ENCODE results near the gene FDCSP.

DNA sequence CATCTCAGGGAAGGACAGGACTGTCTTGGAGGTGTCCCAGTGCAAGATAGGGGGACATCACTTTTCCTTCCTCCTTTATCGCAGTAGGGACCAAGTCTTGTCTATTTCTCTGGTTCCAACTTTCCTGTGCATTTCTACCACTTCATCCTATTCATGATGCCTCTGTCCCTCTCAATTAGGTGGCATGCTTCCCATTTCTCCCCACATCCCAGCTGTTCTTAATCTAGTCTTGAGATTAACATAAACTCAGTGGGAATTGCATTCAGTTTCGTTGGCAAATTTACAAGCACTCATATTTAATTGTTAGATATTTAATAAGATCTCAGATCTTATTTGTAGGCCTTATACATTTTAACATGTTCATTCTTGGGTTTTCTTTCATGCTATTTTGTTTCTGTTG, 46.1 kb upstream of the FDCSP start:
- TF ChIP-seq, protein P1, sequence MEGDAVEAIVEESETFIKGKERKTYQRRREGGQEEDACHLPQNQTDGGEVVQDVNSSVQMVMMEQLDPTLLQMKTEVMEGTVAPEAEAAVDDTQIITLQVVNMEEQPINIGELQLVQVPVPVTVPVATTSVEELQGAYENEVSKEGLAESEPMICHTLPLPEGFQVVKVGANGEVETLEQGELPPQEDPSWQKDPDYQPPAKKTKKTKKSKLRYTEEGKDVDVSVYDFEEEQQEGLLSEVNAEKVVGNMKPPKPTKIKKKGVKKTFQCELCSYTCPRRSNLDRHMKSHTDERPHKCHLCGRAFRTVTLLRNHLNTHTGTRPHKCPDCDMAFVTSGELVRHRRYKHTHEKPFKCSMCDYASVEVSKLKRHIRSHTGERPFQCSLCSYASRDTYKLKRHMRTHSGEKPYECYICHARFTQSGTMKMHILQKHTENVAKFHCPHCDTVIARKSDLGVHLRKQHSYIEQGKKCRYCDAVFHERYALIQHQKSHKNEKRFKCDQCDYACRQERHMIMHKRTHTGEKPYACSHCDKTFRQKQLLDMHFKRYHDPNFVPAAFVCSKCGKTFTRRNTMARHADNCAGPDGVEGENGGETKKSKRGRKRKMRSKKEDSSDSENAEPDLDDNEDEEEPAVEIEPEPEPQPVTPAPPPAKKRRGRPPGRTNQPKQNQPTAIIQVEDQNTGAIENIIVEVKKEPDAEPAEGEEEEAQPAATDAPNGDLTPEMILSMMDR (IDR thresholded peaks at IDR 0.05), result no peak
- no peak for TF ChIP-seq EZH2 (IDR thresholded peaks at IDR 0.05; ENCODE audit: borderline replicate concordance, insufficient read depth, low read depth, low read length, poor library complexity, severe bottlenecking)
